PFSK-1 (cell line): ENCODE measurements around the gene SNCAIP.

Experiments
- FOXP2 ChIP-seq: optimal IDR thresholded peaks from 2 replicates; pipeline ENCODE3; 2011; ENCODE audit warnings: borderline replicate concordance, control low read depth, inconsistent platforms; ENCODE audit not compliant: insufficient read depth; ENCODE audit errors: extremely low read length, extremely low read depth
- POLR2AphosphoS5 ChIP-seq: IDR thresholded peaks from 2 replicates; pipeline ENCODE4 v1.6.1; 2012; ENCODE audit warnings: low read depth, mild to moderate bottlenecking, control low read depth, low read length, moderate library complexity
- SIN3A ChIP-seq: IDR thresholded peaks from 2 replicates; pipeline ENCODE4 v1.6.1; 2012; ENCODE audit warnings: mild to moderate bottlenecking, low read length, moderate library complexity, borderline replicate concordance; ENCODE audit not compliant: insufficient read depth
- TAF1 ChIP-seq: IDR thresholded peaks from 2 replicates; pipeline ENCODE4 v1.6.1; 2012; ENCODE audit warnings: low read length, control low read depth, borderline replicate concordance; ENCODE audit not compliant: insufficient read depth
- TF ChIP-seq, protein P1 (sequence below), 2 experiments: IDR thresholded peaks; 2 replicates each; pipeline versions ENCODE4 v1.6.1 to v1.8.0; 2011 to 2012; ENCODE audit warnings: low read depth in 2 of 2, low read length in 2 of 2, control low read depth in 1 of 2, inconsistent platforms in 1 of 2, mild to moderate bottlenecking in 1 of 2, moderate library complexity in 1 of 2; ENCODE audit not compliant: insufficient read depth in 1 of 2

SNCAIP gene

DNA sequence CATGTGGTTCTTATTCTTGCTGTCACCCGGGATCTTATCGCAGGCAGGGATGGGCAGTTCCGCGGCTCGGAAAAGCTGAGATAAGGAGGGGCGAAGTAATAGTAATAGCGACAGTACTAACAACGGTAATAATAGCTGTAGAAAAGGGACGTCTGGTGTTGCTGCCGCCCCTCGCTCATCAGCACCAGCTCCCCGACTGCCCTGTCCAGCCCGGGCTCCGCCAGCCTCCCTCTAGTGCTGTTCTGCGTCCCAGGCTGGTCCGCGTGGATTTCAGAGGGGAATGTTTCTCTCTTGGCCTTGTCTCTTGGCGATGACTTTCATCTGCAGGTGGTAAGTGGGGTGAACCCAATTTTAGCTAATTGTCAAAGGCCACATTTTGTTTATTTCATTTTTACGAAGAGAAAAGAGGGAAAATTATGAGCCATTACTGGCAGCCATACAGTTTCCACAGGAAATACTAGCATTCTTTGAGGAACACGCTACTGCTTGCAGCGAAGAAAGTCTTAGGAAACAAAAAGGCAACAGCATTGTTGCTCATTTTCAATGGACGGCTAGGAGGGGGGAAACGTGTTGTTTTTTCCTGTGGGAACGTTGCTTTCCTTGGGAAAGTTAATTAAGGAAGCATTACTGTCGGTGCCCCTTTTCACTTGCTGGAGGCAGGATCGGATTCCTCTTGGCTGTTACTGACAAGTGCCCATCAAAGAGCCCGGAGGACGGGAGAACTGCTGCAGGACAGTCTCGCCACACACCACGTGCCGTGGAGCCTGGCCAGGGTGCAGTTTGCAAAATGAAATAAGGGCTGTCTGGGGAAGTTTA, 762 bp downstream of the SNCAIP start:
- TF ChIP-seq, protein P1, sequence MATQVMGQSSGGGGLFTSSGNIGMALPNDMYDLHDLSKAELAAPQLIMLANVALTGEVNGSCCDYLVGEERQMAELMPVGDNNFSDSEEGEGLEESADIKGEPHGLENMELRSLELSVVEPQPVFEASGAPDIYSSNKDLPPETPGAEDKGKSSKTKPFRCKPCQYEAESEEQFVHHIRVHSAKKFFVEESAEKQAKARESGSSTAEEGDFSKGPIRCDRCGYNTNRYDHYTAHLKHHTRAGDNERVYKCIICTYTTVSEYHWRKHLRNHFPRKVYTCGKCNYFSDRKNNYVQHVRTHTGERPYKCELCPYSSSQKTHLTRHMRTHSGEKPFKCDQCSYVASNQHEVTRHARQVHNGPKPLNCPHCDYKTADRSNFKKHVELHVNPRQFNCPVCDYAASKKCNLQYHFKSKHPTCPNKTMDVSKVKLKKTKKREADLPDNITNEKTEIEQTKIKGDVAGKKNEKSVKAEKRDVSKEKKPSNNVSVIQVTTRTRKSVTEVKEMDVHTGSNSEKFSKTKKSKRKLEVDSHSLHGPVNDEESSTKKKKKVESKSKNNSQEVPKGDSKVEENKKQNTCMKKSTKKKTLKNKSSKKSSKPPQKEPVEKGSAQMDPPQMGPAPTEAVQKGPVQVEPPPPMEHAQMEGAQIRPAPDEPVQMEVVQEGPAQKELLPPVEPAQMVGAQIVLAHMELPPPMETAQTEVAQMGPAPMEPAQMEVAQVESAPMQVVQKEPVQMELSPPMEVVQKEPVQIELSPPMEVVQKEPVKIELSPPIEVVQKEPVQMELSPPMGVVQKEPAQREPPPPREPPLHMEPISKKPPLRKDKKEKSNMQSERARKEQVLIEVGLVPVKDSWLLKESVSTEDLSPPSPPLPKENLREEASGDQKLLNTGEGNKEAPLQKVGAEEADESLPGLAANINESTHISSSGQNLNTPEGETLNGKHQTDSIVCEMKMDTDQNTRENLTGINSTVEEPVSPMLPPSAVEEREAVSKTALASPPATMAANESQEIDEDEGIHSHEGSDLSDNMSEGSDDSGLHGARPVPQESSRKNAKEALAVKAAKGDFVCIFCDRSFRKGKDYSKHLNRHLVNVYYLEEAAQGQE (IDR thresholded peaks at IDR 0.05; ENCODE audit: insufficient read depth in 1 of 2, low read depth in 2 of 2, low read length in 2 of 2): no peak
- TF ChIP-seq POLR2AphosphoS5 (no peak), FOXP2 (no peak), TAF1 (no peak), SIN3A (no peak)

DNA sequence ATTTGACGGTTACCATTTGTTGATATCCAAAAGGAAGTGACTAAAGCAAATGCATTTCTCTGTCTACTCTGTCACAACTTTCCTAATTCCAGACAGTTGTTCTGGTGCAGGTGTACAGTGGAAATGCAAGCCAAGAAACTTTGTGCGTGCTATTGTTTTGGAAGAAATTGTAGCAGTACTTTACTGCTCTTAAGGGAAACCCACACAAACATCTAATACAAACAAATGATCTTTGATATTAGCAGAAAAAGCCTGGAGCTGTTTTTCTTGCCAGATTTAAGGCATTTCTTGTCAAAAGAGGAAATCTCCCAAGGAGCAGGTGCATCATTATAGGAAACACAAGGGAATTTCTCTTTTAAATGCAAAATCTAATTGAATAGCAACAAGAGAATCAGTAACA, 2.0 kb downstream of the SNCAIP start:
- TF ChIP-seq FOXP2: no peak
- TF ChIP-seq, protein P1 (IDR thresholded peaks at IDR 0.05; ENCODE audit: insufficient read depth in 1 of 2, low read depth in 2 of 2, low read length in 2 of 2): no peak
- no peak for TF ChIP-seq POLR2AphosphoS5
- TF ChIP-seq SIN3A: no peak
- no peak for TF ChIP-seq TAF1

DNA sequence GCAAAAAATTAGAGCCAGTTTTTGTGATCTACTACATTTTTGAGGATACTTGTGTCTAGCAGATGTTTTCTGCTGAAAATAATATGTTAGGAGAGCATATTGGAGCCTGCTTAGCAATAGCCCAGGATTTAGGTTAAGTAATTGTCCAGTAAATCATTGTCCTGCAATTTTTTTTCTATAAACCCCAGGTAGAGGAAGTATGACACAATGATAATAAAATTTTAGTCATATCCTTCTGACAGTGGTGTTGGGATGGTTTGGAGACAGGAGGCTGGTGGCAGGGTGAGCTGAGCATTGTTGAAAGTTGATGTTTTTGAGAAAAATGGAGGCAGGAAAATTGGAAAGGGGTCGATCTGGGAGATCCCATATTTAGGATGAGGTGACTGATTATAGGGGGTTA, 3.5 kb downstream of the SNCAIP start:
- no peak for TF ChIP-seq SIN3A

DNA sequence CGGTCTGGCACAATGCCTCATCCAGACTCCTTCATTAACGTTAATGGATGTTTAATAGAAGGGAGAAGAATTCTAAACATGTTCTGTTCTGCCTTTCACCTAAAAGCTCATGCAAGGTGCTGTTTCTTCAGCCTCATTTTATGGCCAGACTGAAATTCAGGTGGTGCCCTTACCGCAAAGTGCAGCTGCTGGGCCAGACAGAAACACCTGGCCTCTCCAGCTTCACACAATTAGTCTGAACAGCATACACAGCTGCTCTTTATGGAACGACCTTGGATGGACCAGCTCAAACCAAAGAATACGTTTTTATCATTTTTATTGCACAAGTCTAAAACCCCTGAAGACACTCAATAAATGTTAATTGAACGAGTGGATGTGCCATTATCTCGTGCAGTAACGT, 4.6 kb downstream of the SNCAIP start:
- no peak for TF ChIP-seq TAF1
- TF ChIP-seq POLR2AphosphoS5: no peak
- TF ChIP-seq FOXP2: no peak
- TF ChIP-seq, protein P1 (IDR thresholded peaks at IDR 0.05; ENCODE audit: insufficient read depth in 1 of 2, low read depth in 2 of 2, low read length in 2 of 2): no peak
- TF ChIP-seq SIN3A: no peak

- no peak for TF ChIP-seq FOXP2
- TF ChIP-seq, protein P1 (IDR thresholded peaks at IDR 0.05; ENCODE audit: insufficient read depth in 1 of 2, low read depth in 2 of 2, low read length in 2 of 2): no peak
- no peak for TF ChIP-seq TAF1
- TF ChIP-seq POLR2AphosphoS5: no peak
- no peak for TF ChIP-seq SIN3A
These were observed 7.9 kb downstream of the SNCAIP start for GRCh38 chr5:122319897-122320296.
